ENCODE results near the gene COG4.
A peak's percentile ranks its signal among the peaks of the same experiment; 100 is the strongest.

COG4 gene

DNA sequence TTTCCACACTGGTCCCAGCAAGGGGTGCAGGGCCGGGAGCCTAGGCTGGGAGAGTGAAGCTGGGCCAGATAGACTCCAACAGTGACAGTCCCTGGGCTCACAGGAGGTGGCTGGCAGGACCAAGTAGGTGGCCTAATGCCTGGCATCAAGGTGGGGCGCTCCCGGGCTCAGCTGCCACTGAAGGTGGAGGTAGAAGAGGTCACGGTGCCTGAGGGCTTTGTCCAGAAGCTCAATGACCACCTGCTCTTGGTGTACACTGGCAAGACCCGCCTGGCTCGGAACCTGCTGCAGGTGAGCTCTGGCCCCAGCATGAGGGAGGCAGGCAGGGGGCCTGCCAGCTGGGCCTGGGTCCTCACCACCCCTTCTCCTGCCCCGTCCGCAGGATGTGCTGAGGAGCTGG, 45.2 kb downstream of the COG4 start:
- no peak for DNase-seq

DNA sequence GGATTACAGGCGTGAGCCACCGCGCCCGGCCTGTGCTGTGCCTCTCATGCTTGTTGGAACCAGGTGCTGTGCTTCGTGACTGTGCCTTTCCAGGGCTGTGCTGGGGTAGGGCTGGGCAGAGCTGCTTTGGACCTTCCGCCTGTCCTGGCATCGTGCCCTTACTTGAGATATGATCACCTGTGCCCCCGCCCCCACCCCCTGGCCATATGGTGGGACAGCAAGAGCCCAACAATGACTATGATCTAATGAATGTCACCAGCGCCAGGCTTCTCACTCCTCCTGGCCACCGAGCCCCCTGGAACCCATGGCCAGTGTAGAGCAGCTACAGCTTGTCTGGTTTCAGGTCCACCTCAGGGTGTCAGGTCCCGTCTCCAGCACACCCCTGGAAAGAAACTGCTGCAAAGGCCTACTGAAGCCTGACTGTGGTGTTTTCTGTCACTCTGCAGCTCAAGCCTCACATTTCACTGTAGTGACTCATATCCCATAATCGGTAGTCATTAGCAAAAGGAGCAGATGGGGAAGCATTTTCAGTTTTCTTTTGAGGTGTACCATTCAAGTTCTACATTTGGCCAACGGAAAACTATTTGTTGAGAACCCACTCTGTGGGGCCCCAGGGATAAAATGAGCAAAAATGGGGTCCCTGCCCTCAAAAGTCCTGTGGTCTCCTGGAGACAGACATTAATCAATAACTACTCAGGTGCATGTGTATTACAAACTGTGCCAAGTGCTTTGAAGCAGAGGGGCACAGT, 46.9 kb downstream of the COG4 start:
- DNase-seq = no peak

DNA sequence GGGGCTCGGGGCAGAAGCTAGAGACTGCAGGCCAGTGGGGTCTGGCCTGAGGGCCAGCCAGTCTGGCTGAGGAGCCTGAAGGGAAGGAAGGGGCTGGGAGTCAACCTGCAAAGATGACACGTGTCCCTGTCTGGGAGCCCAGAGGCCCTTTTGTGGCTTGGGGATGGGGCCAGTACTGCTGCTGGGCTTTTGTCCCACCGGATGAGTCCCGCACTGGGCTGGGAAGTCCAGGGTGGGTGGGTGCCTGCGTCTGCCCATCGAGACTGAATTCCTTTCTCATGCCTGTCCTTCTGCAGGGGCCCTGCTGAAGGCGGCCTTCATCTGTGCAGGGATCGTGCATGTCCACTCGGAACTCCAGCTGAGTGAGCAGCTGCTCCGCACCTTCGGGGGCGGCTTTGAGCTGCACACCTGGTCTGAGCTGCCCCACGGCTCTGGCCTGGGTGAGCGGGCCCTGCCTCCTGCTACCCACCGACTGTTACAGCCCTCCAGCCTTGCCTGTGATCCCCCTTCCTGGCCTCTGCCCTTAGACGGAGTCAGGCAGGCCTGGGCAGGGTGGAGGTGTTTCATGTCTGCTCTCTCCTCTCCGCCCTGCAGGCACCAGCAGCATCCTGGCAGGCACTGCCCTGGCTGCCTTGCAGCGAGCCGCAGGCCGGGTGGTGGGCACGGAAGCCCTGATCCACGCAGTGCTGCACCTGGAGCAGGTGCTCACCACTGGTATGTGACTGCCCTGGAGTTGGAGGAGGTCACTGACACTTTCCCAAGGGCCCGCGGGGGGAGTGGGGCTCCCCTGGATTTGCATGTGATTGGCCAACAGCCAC, 48.1 kb downstream of the COG4 start:
- DNase-seq = no peak

DNA sequence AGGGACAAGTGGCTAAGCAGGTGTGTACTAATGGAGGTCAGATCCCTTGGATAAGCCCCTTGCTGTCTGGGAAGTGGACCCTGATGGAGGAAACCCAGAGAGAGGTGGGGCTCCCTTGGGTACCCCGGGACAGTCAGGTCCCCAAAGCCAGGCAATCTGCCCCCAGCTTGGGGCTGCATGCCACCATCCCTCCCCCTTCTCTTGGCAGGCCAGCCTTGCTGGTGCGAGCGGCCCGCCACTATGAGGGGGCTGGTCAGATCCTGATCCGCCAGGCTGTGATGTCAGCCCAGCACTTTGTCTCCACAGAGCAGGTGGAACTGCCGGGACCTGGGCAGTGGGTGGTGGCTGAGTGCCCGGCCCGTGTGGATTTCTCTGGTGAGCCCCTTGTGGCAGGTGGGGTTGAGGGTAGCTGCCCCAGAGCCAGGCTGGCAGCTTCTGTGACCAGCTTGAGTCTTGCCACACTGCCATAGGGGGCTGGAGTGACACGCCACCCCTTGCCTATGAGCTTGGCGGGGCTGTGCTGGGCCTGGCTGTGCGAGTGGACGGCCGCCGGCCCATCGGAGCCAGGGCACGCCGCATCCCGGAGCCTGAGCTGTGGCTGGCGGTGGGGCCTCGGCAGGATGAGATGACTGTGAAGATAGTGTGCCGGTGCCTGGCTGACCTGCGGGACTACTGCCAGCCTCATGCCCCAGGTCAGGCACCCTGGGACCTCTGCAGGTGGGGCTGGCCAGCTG, 48.9 kb downstream of the COG4 start:
- DNase-seq = no peak

DNA sequence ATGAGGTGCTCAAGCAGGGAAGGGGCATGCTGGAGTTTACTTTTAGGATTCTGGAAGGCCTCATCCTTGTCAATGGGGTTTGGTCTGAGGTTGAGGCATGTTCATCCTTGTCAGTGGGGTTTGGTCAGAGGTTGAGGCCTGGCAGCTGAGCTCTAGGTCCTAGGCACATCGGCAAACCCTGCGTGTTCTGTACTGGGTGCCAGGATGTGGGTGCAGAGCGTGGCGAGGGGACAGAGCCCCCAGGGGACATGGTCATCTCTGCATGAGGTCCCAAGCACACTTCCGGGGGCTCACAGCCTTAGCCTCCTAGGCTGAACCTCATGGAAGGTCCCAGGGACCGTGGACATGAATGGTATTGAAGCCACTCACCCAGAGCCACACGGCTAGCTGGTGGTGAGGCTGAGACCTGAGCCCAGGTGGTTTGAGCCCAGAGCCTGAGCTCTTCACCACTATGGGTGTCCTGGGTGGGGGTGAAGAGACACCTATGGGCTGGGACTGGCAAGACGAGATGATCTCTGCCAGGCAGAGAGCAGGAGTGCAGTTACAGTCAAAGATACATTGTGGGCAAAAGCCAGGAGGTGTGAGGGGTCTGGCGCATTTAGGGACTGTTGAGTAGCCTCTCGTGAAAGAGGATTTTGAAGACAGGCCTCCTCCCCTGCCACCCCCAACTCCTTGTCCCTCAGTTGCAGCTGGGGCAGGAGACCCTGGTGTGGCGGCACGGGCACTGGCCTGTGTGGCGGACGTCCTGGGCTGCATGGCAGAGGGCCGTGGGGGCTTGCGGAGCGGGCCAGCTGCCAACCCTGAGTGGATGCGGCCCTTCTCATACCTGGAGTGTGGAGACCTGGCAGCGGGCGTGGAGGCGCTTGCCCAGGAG, 49.7 kb downstream of the COG4 start:
- no peak for DNase-seq

DNA sequence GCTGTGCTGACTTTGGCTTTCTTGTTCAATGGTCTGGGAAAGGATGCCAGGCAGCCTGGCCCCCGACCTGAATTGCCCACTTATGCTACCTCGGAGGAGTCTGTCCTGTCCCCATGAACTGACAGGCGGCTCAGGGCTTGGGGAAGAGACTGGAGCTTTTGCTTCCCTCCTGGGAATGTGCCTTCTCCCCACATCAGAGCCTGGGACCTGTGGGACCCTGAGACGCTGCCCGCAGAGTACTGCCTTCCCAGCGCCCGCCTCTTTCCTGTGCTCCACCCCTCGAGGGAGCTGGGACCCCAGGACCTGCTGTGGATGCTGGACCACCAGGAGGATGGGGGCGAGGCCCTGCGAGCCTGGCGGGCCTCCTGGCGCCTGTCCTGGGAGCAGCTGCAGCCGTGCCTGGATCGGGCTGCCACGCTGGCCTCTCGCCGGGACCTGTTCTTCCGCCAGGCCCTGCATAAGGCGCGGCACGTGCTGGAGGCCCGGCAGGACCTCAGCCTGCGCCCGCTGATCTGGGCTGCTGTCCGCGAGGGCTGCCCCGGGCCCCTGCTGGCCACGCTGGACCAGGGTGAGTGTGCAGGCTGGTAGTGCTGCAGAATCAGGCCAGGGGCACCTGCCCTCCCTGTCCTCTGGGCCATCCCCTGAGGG, 50.4 kb downstream of the COG4 start:
- DNase-seq = no peak

DNA sequence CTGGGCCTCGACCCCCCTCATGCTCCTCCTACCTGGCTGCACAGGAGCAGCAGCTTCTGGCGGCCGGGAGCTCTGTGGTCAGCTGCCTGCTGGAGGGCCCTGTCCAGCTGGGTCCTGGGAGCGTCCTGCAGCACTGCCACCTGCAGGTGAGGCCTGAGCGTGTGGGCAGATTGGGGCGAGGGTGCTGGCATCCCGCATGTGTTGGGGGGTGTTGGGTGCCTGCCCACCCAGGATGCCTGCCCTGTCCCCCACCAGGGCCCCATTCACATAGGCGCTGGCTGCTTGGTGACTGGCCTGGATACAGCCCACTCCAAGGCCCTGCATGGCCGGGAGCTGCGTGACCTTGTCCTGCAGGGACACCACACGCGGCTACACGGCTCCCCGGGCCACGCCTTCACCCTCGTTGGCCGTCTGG, 52.4 kb downstream of the COG4 start:
- no peak for DNase-seq

DNA sequence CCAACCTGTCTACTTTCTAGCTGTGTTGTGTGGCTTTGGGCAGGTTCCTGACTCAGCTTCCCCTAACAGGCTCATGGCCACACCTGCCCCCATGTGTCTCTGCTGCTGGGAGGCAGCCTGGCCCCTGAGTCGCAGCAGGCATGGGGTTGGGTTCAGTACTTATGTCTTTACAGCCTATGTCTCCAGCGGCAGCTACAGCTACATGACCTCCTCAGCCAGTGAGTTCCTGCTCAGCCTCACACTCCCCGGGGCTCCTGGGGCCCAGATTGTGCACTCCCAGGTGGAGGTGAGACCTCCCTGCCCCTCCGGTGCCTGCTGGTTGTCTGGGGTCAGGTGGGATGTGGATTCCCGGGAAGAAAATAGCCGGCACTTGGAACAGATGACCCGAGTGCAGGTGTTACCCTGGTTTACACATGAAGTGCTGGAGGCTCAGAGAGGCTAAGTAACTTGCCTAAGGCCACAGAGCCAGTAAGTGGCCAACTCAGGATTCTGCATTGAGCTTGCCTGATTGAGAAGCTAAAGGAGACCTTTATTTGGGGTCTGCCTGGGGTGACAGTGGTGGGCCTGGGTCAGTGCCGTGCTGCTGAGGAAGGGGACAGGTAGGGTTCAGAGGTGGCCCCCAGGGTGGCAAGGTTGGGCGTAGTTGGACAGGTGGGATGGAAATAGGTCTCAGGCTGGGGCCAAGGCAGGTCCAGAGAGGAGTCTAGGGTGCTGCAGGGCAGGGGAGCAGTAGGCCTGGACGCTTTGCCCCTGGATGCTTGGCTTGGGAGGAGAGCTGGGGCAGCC, 53.0 kb downstream of the COG4 start:
- no peak for DNase-seq

DNA sequence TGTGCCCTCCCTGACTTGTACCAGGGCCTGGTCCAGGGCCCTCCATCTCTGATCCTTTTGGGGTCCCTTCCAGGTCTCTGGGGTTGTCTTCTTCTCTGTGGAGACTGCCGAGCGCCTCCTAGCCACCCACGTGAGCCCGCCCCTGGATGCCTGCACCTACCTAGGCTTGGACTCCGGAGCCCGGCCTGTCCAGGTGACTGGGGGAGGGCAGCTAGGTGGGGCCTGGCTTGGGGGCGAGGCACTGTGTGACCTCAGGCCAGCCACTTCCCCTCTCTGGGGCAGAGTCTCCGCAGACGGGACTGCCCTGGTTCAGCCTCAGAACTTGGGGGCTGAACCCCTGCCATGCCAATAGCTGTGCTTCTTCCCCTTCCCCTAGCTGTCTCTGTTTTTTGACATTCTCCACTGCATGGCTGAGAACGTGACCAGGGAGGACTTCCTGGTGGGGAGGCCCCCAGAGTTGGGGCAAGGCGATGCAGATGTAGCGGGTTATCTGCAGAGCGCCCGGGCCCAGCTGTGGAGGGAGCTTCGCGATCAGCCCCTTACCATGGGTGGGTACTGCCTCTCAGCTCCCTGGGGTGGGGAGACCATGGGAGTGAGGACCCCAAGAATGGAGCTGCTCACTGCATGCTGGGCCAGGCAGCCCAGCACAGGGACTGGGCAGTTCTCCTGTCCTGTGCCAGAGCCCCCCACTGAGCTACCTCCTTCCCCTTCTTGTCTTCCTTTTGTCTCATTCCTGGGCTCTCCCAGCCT, 54.4 kb downstream of the COG4 start:
- no peak for DNase-seq

DNA sequence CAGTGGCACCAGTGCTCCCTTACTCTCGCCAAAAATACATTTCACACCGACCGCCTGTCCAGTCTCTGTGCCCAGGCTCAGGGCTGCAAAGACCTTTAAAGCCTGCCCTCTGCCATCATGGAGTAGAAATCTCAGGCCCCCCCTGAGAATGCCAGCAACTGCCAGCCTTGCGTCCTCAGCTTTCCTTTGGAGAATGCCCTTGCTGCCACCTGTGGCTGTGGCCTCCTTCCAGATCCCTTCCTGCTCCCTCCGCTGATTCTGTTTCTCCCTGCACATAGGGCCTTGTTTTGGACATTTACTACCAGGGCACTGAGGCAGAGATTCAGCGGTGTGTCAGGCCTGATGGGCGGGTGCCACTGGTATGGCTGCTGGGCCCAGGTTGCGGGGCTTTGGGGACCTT, 55.7 kb downstream of the COG4 start:
- no peak for DNase-seq

DNA sequence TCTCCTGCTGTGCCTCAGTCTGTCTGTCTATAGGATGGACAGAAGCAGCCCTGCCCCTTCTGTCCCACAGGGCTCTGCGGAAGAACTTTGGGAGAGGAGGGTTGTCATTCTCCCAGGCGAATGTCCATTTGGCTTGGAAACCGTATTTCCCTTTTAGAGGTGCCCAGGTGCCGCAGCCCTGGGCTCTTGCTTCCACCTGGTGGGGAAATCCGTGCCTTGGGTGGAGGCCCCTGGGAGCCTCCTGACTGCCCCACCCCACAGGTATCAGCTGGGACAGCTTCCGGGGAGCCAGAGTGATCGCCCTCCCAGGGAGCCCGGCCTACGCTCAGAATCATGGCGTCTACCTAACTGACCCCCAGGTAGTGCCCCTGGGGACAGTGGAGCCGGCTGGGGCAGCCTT, 56.2 kb downstream of the COG4 start:
- no peak for DNase-seq

DNA sequence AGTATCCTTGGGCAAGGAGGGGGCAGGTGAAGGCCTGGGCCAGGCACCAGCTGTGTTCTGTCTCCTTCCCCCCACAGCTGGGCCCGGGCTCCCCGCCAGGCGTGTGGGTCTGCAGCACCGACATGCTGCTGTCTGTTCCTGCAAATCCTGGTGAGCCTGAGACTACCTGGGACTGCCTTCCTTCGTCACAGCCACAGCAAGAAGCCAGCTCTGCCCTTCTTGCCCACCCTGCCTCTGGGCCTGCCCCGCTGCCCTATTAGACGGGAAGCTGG, 56.6 kb downstream of the COG4 start:
- no peak for DNase-seq

DNA sequence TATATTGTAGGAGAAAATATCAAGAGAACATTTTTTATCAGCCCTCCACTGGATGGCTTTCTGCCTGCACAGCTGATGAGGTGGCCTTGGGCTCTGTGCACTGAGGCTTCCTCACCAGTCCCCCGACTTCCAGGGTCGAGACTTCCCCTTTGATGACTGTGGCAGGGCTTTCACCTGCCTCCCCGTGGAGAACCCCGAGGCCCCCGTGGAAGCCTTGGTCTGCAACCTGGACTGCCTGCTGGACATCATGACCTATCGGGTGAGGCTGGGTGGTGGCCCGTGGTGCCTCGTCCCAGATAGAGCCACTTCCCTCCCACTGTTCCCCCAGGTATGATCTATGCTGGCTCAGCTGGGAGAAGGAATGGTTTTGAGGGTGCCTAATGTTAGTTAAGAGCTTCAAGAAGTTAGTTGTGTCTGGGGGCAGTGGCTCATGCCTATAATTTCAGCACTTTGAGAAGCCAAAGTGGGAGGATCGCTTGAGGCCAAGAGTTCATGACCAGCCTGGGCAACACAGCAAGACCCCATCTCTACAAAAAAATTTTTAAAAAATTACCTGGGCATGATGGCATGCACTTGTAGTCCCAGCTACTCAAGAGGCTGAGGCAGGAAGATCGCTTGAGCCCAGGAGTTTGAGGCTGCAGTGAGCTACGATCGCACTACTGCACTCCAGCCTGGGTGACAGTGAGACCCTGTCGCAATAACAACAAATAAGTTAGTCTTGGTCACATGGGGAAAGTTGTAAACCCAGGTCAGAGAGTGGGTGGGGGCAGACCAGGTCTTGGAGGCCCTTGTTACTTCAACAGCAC, 57.2 kb downstream of the COG4 start:
- no peak for DNase-seq

DNA sequence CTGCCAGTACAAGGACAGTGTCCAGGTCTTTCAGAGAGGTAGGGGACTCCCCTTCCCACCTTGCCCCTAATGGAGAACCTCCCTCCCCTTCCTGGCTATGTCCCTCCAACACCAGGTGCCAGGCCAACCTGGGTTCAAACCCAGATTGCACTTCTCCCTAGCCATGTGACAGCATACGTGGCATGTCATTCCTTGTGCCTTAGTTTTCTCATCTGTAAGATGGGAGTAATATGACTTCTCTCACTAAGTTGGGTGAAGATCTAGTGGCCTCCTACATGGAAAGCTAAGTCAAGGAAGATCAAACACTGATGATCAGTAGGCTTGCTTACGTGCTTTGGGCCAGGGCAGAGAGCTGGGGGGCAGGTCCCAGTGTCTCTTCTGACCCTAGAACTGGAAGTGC, 60.1 kb downstream of the COG4 start:
- no peak for DNase-seq

DNA sequence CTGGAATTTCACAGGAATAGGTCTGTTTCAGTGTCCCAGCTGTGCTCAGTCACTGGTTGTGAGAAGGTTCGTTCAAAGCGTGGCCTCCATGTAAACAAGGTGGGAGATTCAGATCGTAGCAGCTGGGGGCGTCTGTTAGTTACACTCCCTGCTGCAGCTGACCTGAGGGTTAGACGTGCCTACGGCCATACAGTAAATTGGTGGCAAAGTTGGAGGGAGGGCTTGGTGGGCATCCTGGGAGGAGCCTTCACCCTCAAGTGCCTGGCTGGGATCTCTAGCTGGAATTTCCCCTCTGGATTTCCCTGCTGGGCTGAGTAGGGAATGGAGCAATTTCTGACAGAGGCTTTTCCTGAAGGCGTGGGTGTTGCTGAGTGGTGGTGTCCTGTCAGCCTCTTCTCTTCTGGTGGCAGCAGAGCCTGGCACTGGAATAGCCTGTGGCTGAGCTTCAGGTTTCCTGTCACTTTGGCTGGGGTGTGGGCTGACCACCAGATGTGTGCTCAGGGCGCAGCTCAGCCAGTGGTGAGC, 62.6 kb downstream of the COG4 start:
- DNase-seq = no peak

DNA sequence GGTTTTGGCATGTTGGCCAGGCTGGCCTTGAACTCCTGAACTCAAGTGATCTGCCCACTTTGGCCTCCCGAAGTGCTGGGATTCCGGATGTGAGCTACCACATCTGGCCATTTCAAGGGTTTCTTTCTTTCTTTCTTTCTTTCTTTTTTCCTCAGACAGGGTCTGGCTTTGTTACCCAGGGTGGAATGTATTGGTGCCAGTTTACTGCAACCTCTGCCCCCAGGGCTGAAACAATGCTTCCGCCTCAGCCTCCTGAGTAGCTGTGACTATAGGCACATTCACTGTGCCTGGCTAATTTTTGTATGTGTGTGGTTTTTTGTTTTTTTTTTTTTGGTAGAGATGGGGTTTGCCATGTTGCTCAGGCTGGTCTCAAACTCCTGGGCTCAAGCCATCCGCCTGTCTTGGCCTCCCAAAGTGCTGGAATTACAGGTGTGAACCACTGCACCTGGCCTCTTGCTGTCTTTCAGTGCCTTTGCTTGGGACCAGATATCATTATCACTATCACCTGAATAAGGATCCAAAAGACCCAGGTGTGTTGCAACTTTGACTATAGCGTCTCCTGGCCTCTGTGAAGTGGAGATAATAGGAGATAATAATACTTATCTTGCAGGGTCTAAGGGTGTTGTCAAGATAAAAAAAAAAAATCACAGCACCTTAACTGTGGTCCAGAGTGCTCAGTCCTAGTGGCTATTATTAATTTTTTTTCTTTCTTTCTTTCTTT, 65.7 kb downstream of the COG4 start:
- no peak for DNase-seq

DNA sequence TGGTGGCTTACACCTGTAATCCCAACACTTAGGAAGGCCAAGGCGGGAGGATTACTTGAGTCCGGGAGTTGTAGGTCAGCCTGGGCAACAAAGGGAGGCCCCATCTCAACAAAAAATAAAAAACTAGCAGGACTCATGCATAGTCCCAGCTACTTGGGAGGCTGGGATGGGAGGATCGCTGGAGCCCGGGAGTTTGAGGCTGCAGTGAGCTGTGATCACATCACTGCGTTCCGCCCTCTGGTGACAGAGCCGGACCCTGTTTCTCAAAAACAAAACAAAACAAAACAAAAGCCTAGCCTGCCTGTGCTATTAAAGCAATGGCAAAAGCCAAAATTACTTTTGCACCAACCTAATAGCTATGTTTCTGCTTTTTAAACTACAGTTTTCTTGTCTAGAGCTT, 67.4 kb downstream of the COG4 start:
- no peak for DNase-seq

DNA sequence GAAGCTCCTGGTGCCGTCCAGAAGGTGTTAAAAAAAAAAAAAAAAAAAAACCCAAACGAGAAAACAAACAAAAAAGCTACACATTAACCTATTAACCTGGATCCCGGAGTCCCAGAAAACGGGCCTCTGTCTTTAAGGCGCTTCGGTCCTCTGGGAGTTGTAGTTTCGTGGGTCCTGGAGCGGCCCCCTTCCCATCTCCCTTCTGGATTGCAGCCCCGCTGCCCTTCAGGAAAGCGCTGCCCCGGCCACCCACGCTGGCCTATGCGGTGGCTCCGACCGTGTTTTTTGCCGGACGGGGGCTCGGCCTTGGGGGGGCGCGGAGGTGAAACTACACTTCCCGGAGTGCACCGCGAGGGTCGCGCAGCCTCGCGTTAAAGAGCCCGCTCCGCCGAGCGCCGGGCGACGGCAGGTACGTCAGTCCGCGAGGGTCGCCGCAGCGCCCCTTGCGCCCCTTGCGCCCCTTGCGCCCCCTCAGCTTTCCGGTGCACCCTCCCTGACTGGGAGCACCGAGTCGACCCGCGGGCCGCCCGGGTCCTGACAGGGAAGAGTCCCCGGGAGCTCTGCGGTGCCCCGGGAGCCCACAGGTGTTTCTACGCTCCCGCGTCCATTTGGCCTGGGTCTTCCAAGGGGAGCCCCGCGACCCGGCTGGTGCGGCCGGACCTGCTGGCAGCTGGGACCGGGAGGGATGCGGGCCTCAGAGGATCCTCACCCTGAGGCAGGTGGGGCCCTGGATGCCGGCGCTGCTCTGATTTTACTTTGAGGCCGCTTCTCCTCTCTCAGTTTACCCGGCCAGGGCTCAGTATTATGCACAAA, 68.9 kb downstream of the COG4 start, which contains the start of gene FCSK:
TSS of gene FCSK (plus strand) at position 374 of the 813 bp plus-strand sequence. CDS start 8,596 bp downstream, outside the sequence.
- DNase-seq = peak; percentile 25 to 65 (median 44)
